Neural cell (in vitro differentiated cells): Measurements from ENCODE around the gene OSBP2. TPM values are rescaled to one million over a fixed set of nuclear protein-coding genes. Genes with fewer than 3 reads are reported as not detected.

Source experiments
- H2AFZ ChIP-seq: fragments of 200-600, 300-800 bp; sonication (generic), shearing (Covaris generic); 2 replicates; pipeline ENCODE4 v1.6.0; 2014; ENCODE audit warnings: low read depth, mild to moderate bottlenecking, antibody characterized with exemption, low read length, moderate library complexity
- H3F3A ChIP-seq: fragments of 200-600 bp; shearing (Covaris generic); 2 replicates; pipeline ENCODE4 v1.6.1; 2016; ENCODE audit warnings: mild to moderate bottlenecking, moderate library complexity, mixed read lengths, antibody characterized with exemption, low read length; ENCODE audit not compliant: insufficient read depth, poor library complexity, severe bottlenecking
- H3K27ac ChIP-seq: fragments of 200-600, 300-800 bp; sonication (generic), shearing (Covaris generic); 2 replicates; pipeline ENCODE4 v1.5.1; 2014; ENCODE audit warnings: mild to moderate bottlenecking, low read length, moderate library complexity
- H3K27me3 ChIP-seq: fragments of 300-800, 200-600 bp; sonication (generic), shearing (Covaris generic); 2 replicates; pipeline ENCODE4 v1.6.0; 2014; ENCODE audit warnings: mild to moderate bottlenecking, low read depth, low read length, moderate library complexity; ENCODE audit not compliant: insufficient read depth
- H3K36me3 ChIP-seq: fragments of 300-800, 200-600 bp; sonication (generic), shearing (Covaris generic); 2 replicates; pipeline ENCODE4 v1.5.1; 2014; ENCODE audit warnings: mild to moderate bottlenecking, antibody characterized with exemption, low read length, moderate library complexity; ENCODE audit not compliant: insufficient read depth
- H3K4me2 ChIP-seq: fragments of 300-800, 200-600 bp; sonication (generic), shearing (Covaris generic); 2 replicates; pipeline ENCODE4 v1.6.0; 2014; ENCODE audit warnings: mild to moderate bottlenecking, low read length
- H3K4me3 ChIP-seq: fragments of 300-800, 200-600 bp; sonication (generic), shearing (Covaris generic); 2 replicates; pipeline ENCODE4 v1.5.1; 2014; ENCODE audit warnings: mild to moderate bottlenecking, low read length, moderate library complexity
- H3K79me2 ChIP-seq: fragments of 200-600 bp; shearing (Covaris generic); replicated peaks from 2 replicates; pipeline ENCODE4 v1.6.0; 2014; ENCODE audit warnings: mild to moderate bottlenecking, low read length, moderate library complexity; ENCODE audit not compliant: insufficient read depth
- H3K9ac ChIP-seq: fragments of 300-800, 200-600 bp; sonication (generic), shearing (Covaris generic); 2 replicates; pipeline ENCODE4 v1.6.1; 2016; ENCODE audit warnings: mild to moderate bottlenecking, low read length, mixed read lengths
- H3K9me2 ChIP-seq: fragments of 200-600 bp; shearing (Covaris generic); 2 replicates; pipeline ENCODE4 v1.6.1; 2016; ENCODE audit warnings: mild to moderate bottlenecking, low read length, mixed read lengths; ENCODE audit not compliant: insufficient read depth
- H3K9me3 ChIP-seq: fragments of 200-600, 300-800 bp; sonication (generic), shearing (Covaris generic); 2 replicates; pipeline ENCODE4 v1.6.1; 2016; ENCODE audit warnings: mild to moderate bottlenecking, mixed run types, low read length, moderate library complexity, mixed read lengths
- H4K20me1 ChIP-seq: fragments of 200-600 bp; shearing (Covaris generic); 2 replicates; pipeline ENCODE4 v1.6.1; 2016; ENCODE audit warnings: mild to moderate bottlenecking, mixed run types; ENCODE audit not compliant: insufficient read depth
- CTCF ChIP-seq: fragments of 450-650 bp; IDR thresholded peaks from 2 replicates; pipeline ENCODE4 v1.5.1; 2014; ENCODE audit warnings: antibody characterized with exemption, mild to moderate bottlenecking, moderate library complexity; ENCODE audit not compliant: poor library complexity, severe bottlenecking
- EP300 ChIP-seq: fragments of 450-650 bp; conservative IDR thresholded peaks from 2 replicates; pipeline ENCODE4 v1.6.1; 2014; ENCODE audit warnings: antibody characterized with exemption, mild to moderate bottlenecking, moderate library complexity; ENCODE audit not compliant: poor library complexity, severe bottlenecking
- EZH2 ChIP-seq: fragments of 200-600, 300-800 bp; shearing (Covaris generic), sonication (generic); IDR thresholded peaks from 2 replicates; pipeline ENCODE4 v1.6.1; 2014; ENCODE audit warnings: antibody characterized with exemption, low read length, borderline replicate concordance, mild to moderate bottlenecking; ENCODE audit not compliant: insufficient read depth, poor library complexity, severe bottlenecking
- MXI1 ChIP-seq: fragments of 450-650 bp; conservative IDR thresholded peaks from 2 replicates; pipeline ENCODE4 v1.6.1; 2014; ENCODE audit warnings: antibody characterized with exemption, mild to moderate bottlenecking; ENCODE audit not compliant: poor library complexity, severe bottlenecking
- POLR2AphosphoS5 ChIP-seq: IDR thresholded peaks from 2 replicates; pipeline ENCODE4 v1.6.1; 2012
- RAD21 ChIP-seq: fragments of 450-650 bp; conservative IDR thresholded peaks from 2 replicates; pipeline ENCODE4 v1.6.1; 2014; ENCODE audit warnings: antibody characterized with exemption, mild to moderate bottlenecking, moderate library complexity
- REST ChIP-seq: IDR thresholded peaks from 2 replicates; pipeline ENCODE4 v1.6.1; 2012; ENCODE audit warnings: borderline replicate concordance
- SMC3 ChIP-seq: fragments of 450-650 bp; conservative IDR thresholded peaks from 2 replicates; pipeline ENCODE4 v1.6.1; 2014; ENCODE audit warnings: antibody characterized with exemption, mild to moderate bottlenecking, moderate library complexity; ENCODE audit not compliant: poor library complexity
- TAF1 ChIP-seq: IDR thresholded peaks from 2 replicates; pipeline ENCODE4 v1.6.1; 2012; ENCODE audit warnings: low read depth
- polyA plus RNA-seq: library from polyadenylated mRNA; depleted of rRNA; stranded (reverse); fragments of >200 nt; gene quantifications from 2 replicates; pipeline ENCODE4 v1.2.3, GENCODE V29; 2014

OSBP2 gene
- polyA plus RNA-seq, 1 donor from 2014 or later, result 8.7 TPM

- H3F3A ChIP-seq, result no peaks in the 10 kb centered on the region
- no peaks in the 10 kb centered on the region for H3K36me3 ChIP-seq
- H3K79me2 ChIP-seq, result no peaks in the 10 kb centered on the region
- no peak overlapping the region for H3K4me2 ChIP-seq
- no peak overlapping the region for H3K4me3 ChIP-seq
- H3K9me3 ChIP-seq, result peaks cover 3% of the 10 kb centered on the region
- H3K9ac ChIP-seq, result no peak overlapping the region
- TF ChIP-seq MXI1, result peak; percentile 17
- no peak for TF ChIP-seq EP300
- no peak for TF ChIP-seq TAF1
- TF ChIP-seq RAD21, result peak; percentile 83
- TF ChIP-seq EZH2, result no peak
- TF ChIP-seq POLR2AphosphoS5, result no peak
- peak; percentile 88 for TF ChIP-seq SMC3
- peak; percentile 85 for TF ChIP-seq CTCF
- no peak for TF ChIP-seq REST
- H4K20me1 ChIP-seq, result no peaks in the 10 kb centered on the region
- no peak overlapping the region for H3K27ac ChIP-seq
- H3K27me3 ChIP-seq, result no peaks in the 10 kb centered on the region
- no peaks in the 10 kb centered on the region for H3K9me2 ChIP-seq
- no peak overlapping the region for H2AFZ ChIP-seq
Measured at GRCh38 chr22:30920407-30920806, 225.7 kb downstream of the OSBP2 start.

- Histone ChIP-seq H3K9ac (no peak overlapping the region), H3K9me3 (peaks cover 3% of the 10 kb centered on the region), H3K79me2 (no peaks in the 10 kb centered on the region), H3K4me2 (no peak overlapping the region), H4K20me1 (no peaks in the 10 kb centered on the region), H3K36me3 (no peaks in the 10 kb centered on the region), H3K9me2 (no peaks in the 10 kb centered on the region), H3F3A (no peaks in the 10 kb centered on the region), H3K27ac (no peak overlapping the region), H3K4me3 (no peak overlapping the region), H2AFZ (no peak overlapping the region), H3K27me3 (no peaks in the 10 kb centered on the region)
- TF ChIP-seq TAF1, result no peak
- TF ChIP-seq MXI1, result no peak
- no peak for TF ChIP-seq EZH2
- no peak for TF ChIP-seq EP300
- no peak for TF ChIP-seq RAD21
- no peak for TF ChIP-seq REST
- TF ChIP-seq POLR2AphosphoS5, result no peak
- no peak for TF ChIP-seq CTCF
- no peak for TF ChIP-seq SMC3
Measured at GRCh38 chr22:30921108-30921507, 226.4 kb downstream of the OSBP2 start.
